ENCODE results near the gene KCNJ18.
"Not testable (repeated sequence)": the region's sequence is repeated elsewhere in the genome, so short reads cannot be mapped to it uniquely, and the experiment has no call there.

The KCNJ18 gene

DNA sequence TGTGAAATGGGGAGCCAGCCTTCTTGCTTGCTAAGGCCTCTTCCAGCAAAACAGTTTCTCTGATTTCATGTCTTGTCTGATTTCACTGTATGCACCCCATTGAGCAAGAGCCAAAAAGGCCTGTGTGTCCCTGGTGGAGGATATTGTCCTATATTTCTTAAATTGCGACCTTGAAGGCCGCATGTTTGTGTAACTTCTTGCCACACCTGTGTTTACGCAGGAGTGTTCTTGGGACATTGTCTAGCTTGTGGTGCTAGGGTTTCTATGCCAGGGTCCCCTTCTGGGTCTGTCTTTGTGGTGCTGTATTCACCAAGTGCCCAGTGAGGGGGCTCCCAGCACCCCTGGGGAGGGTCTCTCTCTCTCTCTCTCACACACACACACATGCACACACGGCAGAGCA is 6.8 kb downstream of the KCNJ18 start:
- H3K9me3 ChIP-seq (ENCODE audit: control insufficient read depth in 2 of 2, low read length in 2 of 2); H3K9ac ChIP-seq (ENCODE audit: low read length in 2 of 2); H3K27ac ChIP-seq (ENCODE audit: low read length): not testable (repeated sequence)

DNA sequence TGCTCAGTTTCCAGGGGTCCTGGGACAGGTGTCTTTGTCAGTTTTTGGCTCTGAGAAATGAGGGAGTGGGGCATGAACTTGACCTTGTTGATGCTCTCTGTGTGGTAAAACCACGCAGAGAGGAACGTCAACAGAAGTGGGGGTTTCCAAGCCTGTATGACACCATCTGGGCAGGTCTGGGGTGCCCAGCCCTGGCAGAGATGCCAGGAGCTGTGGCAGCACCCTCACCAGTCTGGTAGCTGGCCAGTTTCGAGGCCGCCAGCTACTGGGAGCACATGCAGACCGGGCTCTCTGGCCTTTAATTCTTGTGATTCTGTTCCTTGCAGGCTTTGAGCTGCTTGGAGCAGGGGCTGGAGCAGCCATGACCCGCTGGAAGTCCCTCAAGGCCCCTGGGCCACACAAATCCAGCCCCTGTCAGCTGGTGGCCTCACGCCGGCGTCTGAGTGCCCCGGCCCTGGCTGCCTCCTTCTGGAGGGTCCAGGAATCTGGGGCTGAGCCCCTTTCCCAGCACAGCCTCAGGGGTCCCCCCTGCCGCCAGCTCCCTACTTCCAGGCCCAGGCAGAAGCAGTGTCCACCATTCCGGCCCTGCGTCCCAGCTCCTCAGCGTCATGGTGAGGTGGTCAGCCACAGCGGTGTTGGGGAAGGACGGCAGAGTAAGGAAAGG is 7.4 kb downstream of the KCNJ18 start:
- H3K9me3 ChIP-seq (ENCODE audit: control insufficient read depth in 2 of 2, low read length in 2 of 2); H3K27me3 ChIP-seq (ENCODE audit: control insufficient read depth in 1 of 2, insufficient read depth in 2 of 2, low read length in 2 of 2); H3K4me1 ChIP-seq (ENCODE audit: control insufficient read depth, insufficient read depth, low read length); H3K36me3 ChIP-seq (ENCODE audit: control insufficient read depth in 2 of 2, insufficient read depth in 2 of 2, low read length in 2 of 2); H3K4me3 ChIP-seq (ENCODE audit: low read length in 2 of 2); H3K27ac ChIP-seq (ENCODE audit: low read length); H3K9ac ChIP-seq (ENCODE audit: low read length in 2 of 2): not testable (repeated sequence)

More for the DNA sequence above, 6.8 kb downstream of the KCNJ18 start:
- H3K4me3 ChIP-seq (ENCODE audit: low read length in 2 of 2); H3K4me1 ChIP-seq (ENCODE audit: control insufficient read depth, insufficient read depth, low read length); H3K36me3 ChIP-seq (ENCODE audit: control insufficient read depth in 2 of 2, insufficient read depth in 2 of 2, low read length in 2 of 2); H3K27me3 ChIP-seq (ENCODE audit: control insufficient read depth in 1 of 2, insufficient read depth in 2 of 2, low read length in 2 of 2): not testable (repeated sequence)

DNA sequence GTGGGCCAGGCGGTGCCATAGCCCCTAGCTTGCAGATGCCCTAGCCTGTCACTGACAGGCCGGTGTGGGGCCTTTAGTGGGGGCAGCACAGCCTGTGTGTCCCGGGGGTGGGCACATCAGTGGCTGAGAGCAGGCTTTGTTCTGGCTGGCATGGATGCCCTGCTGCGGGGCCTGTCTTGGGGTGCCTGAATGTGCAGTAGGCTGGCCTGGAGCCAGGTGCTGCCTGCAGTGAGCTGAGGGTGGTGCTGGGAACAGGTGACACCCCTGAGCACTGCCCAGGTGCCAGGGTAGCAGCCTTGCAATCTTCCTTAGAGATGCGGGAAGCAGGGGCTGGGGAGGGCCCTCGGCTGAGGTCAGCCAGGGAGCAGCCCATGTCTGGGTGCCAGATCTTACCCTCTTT is 8.8 kb downstream of the KCNJ18 start:
- H3K27me3 ChIP-seq (ENCODE audit: control insufficient read depth in 1 of 2, insufficient read depth in 2 of 2, low read length in 2 of 2); H3K9ac ChIP-seq (ENCODE audit: low read length in 2 of 2); H3K4me1 ChIP-seq (ENCODE audit: control insufficient read depth, insufficient read depth, low read length); H3K4me3 ChIP-seq (ENCODE audit: low read length in 2 of 2); H3K27ac ChIP-seq (ENCODE audit: low read length); H3K9me3 ChIP-seq (ENCODE audit: control insufficient read depth in 2 of 2, low read length in 2 of 2); H3K36me3 ChIP-seq (ENCODE audit: control insufficient read depth in 2 of 2, insufficient read depth in 2 of 2, low read length in 2 of 2): not testable (repeated sequence)

DNA sequence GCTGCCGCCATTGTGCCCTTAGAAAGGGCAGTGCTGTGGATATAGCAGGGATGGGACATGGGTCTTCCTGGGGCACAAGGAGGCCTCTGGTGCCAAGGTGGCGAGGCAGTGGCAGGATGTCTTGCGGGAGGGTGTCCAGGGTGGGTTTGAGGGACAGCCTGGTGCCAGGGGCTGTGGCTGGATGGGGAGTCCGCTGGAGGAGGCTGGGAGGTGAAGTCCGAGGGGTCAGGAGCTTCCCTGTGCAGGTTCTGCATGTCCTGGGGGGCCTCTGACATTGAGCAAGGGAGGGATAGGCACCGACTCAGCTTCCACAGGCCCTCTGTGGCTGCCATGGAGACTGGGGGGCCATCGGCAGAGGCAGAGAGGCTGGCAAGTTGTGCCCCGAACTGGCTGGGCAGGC is 9.7 kb downstream of the KCNJ18 start:
- H3K9me3 ChIP-seq (ENCODE audit: control insufficient read depth in 2 of 2, low read length in 2 of 2); H3K9ac ChIP-seq (ENCODE audit: low read length in 2 of 2): not testable (repeated sequence)

DNA sequence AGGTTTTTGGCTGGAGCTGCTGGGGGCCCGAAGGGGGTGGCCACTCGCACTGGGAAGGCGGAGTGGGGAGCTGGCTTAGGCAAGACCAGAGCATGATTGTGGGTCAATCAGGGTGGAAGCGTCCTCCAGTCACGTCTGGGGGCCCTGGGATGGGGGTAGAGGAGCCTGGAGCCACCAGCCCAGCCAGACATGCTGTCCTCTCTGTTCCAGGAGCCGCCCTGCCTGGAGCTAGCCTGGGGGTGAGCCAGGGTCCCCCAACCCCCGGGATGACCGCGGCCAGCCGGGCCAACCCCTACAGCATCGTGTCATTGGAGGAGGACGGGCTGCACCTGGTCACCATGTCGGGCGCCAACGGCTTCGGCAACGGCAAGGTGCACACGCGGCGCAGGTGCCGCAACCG is 10.2 kb downstream of the KCNJ18 start:
- not testable (repeated sequence) for H3K27ac ChIP-seq (ENCODE audit: low read length); H3K27me3 ChIP-seq (ENCODE audit: control insufficient read depth in 1 of 2, insufficient read depth in 2 of 2, low read length in 2 of 2); H3K4me3 ChIP-seq (ENCODE audit: low read length in 2 of 2); H3K9ac ChIP-seq (ENCODE audit: low read length in 2 of 2); H3K36me3 ChIP-seq (ENCODE audit: control insufficient read depth in 2 of 2, insufficient read depth in 2 of 2, low read length in 2 of 2); H3K4me1 ChIP-seq (ENCODE audit: control insufficient read depth, insufficient read depth, low read length); H3K9me3 ChIP-seq (ENCODE audit: control insufficient read depth in 2 of 2, low read length in 2 of 2)

More for the DNA sequence above, 9.7 kb downstream of the KCNJ18 start:
- H3K36me3 ChIP-seq (ENCODE audit: control insufficient read depth in 2 of 2, insufficient read depth in 2 of 2, low read length in 2 of 2); H3K27me3 ChIP-seq (ENCODE audit: control insufficient read depth in 1 of 2, insufficient read depth in 2 of 2, low read length in 2 of 2); H3K27ac ChIP-seq (ENCODE audit: low read length); H3K4me1 ChIP-seq (ENCODE audit: control insufficient read depth, insufficient read depth, low read length); H3K4me3 ChIP-seq (ENCODE audit: low read length in 2 of 2): not testable (repeated sequence)

DNA sequence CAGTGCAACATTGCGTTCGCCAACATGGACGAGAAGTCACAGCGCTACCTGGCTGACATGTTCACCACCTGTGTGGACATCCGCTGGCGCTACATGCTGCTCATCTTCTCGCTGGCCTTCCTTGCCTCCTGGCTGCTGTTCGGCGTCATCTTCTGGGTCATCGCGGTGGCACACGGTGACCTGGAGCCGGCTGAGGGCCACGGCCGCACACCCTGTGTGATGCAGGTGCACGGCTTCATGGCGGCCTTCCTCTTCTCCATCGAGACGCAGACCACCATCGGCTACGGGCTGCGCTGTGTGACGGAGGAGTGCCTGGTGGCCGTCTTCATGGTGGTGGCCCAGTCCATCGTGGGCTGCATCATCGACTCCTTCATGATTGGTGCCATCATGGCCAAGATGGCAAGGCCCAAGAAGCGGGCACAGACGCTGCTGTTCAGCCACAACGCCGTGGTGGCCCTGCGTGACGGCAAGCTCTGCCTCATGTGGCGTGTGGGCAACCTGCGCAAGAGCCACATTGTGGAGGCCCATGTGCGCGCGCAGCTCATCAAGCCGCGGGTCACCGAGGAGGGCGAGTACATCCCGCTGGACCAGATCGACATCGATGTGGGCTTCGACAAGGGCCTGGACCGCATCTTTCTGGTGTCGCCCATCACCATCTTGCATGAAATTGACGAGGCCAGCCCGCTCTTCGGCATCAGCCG is 10.8 kb downstream of the KCNJ18 start:
- not testable (repeated sequence) for H3K9me3 ChIP-seq (ENCODE audit: control insufficient read depth in 2 of 2, low read length in 2 of 2); H3K27me3 ChIP-seq (ENCODE audit: control insufficient read depth in 1 of 2, insufficient read depth in 2 of 2, low read length in 2 of 2); H3K4me3 ChIP-seq (ENCODE audit: low read length in 2 of 2); H3K4me1 ChIP-seq (ENCODE audit: control insufficient read depth, insufficient read depth, low read length); H3K36me3 ChIP-seq (ENCODE audit: control insufficient read depth in 2 of 2, insufficient read depth in 2 of 2, low read length in 2 of 2); H3K9ac ChIP-seq (ENCODE audit: low read length in 2 of 2); H3K27ac ChIP-seq (ENCODE audit: low read length)

DNA sequence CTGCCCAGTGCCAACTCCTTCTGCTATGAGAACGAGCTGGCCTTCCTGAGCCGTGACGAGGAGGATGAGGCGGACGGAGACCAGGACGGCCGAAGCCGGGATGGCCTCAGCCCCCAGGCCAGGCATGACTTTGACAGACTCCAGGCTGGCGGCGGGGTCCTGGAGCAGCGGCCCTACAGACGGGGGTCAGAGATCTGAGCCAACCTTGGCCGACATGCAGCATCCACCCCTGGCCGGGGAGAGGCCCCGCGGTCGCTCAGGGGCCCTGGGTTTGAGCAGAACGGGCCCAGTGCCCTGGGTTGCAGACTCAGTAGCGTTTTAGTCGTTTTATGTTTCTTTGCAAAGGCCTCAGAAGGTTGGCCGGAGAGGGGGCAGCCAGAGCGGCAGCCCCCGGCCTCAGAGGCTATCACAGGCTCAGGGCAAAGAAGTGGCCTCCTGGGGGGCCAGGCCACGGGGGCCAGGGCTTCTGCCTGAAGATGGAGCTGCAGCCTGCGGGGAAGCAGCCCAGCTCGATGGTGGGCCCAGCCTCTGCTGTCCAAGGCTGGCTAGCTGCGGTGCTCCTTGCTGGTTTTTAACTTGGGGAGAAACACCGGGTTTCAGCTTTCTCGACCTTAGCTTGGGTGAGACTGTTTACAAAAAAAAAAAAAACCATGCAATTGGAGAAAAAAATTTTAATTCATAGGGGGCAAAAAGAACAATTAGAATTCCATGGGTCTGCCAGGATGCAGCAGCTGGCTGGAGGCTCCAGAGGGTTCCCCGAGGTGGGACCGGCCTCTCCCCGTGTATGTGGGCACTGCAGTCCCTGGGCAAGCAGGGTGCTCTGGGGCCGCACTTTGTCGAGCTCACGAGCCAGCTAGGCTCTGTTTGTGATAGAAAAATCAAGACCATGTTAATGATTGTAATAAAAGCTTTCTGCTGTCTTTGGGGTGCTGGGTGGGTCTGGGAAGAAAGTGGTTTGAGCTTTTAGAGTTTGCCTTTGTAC is 11.9 kb downstream of the KCNJ18 start:
- H3K27ac ChIP-seq (ENCODE audit: low read length); H3K9me3 ChIP-seq (ENCODE audit: control insufficient read depth in 2 of 2, low read length in 2 of 2); H3K27me3 ChIP-seq (ENCODE audit: control insufficient read depth in 1 of 2, insufficient read depth in 2 of 2, low read length in 2 of 2); H3K4me1 ChIP-seq (ENCODE audit: control insufficient read depth, insufficient read depth, low read length); H3K36me3 ChIP-seq (ENCODE audit: control insufficient read depth in 2 of 2, insufficient read depth in 2 of 2, low read length in 2 of 2); H3K9ac ChIP-seq (ENCODE audit: low read length in 2 of 2); H3K4me3 ChIP-seq (ENCODE audit: low read length in 2 of 2): not testable (repeated sequence)

DNA sequence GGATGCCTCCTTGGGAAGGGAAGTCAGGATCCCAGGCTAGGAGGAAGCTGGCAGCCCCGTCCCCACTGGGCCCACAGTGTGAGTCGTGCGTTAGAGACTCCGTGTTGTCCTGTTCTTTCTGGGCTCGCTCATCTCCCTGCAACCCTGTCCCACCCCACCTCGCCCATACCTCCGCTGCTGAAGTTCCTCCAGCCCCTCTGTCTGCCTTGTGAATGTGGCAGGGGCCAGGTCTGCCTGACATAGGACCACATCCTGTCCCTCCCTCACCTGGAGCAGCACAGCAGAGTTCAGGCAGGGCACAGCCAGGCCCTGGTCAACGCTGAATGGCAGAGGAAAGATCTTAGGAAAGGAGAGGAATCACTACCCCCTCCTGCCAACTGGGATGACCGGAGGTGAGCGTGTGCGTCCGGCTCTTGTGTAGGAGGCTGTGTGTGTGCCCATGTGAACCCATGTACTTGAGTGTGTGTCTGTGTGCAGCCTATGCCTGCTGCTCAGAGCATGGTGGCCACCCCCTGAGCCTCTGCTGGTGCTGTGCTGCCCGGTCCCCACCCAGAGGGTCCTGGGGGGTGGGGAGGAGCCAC is 12.8 kb downstream of the KCNJ18 start:
- Histone ChIP-seq H3K27ac (ENCODE audit: low read length) (no peak overlapping the region), H3K9me3 (ENCODE audit: control insufficient read depth in 2 of 2, low read length in 2 of 2) (no peaks in the 10 kb centered on the region), H3K4me3 (ENCODE audit: low read length in 2 of 2) (no peak overlapping the region), H3K27me3 (ENCODE audit: control insufficient read depth in 1 of 2, insufficient read depth in 2 of 2, low read length in 2 of 2) (no peaks in the 10 kb centered on the region), H3K36me3 (ENCODE audit: control insufficient read depth in 2 of 2, insufficient read depth in 2 of 2, low read length in 2 of 2) (no peaks in the 10 kb centered on the region), H3K9ac (ENCODE audit: low read length in 2 of 2) (no peak overlapping the region), H3K4me1 (ENCODE audit: control insufficient read depth, insufficient read depth, low read length) (no peaks in the 10 kb centered on the region)

DNA sequence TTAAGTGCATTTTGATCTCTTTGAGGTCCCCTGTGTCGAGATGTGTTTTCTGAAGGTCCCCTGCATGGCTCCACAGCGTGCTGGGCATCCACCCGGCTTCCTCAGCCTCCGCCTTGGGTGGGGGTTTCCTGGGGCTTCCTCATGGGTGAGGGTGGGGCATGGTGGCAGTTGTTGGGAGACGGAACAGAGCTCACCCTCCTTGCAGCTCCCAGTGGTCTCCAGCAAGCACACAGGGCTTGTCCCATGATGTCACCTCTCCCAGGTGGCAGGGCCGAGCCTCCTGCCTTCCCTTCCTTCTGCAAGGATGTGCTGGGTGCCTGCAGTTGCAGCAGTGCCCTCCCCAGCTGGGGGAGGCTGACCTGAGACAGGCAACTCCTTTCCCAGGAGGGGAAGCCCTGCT is 13.4 kb downstream of the KCNJ18 start:
- H3K4me1 ChIP-seq (ENCODE audit: control insufficient read depth, insufficient read depth, low read length); H3K9me3 ChIP-seq (ENCODE audit: control insufficient read depth in 2 of 2, low read length in 2 of 2); H3K27ac ChIP-seq (ENCODE audit: low read length); H3K27me3 ChIP-seq (ENCODE audit: control insufficient read depth in 1 of 2, insufficient read depth in 2 of 2, low read length in 2 of 2); H3K9ac ChIP-seq (ENCODE audit: low read length in 2 of 2); H3K36me3 ChIP-seq (ENCODE audit: control insufficient read depth in 2 of 2, insufficient read depth in 2 of 2, low read length in 2 of 2); H3K4me3 ChIP-seq (ENCODE audit: low read length in 2 of 2): not testable (repeated sequence)

DNA sequence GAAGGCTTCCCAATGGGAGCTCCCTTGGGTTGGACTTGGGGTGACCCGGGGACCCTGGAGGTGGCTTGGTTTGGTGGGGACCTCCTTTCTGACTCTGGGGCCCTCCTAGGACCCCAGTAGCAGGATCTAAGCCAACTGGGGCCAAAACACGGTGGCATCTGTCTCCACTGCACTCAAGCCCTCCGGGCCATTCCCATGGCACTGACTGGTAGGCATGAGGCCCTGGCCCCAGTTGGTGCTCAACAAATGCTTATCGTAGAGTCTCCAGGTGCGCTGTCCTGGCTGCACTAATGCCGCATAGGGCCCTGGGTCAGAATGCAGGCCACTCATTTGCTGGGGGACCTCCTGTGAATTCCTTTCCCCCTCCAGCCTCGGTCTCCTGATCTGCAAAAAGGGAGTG is 14.2 kb downstream of the KCNJ18 start:
- not testable (repeated sequence) for H3K27me3 ChIP-seq (ENCODE audit: control insufficient read depth in 1 of 2, insufficient read depth in 2 of 2, low read length in 2 of 2); H3K9ac ChIP-seq (ENCODE audit: low read length in 2 of 2); H3K4me3 ChIP-seq (ENCODE audit: low read length in 2 of 2); H3K36me3 ChIP-seq (ENCODE audit: control insufficient read depth in 2 of 2, insufficient read depth in 2 of 2, low read length in 2 of 2); H3K4me1 ChIP-seq (ENCODE audit: control insufficient read depth, insufficient read depth, low read length); H3K9me3 ChIP-seq (ENCODE audit: control insufficient read depth in 2 of 2, low read length in 2 of 2); H3K27ac ChIP-seq (ENCODE audit: low read length)

Measured in stomach smooth muscle (tissue), 2 donors.